ENCODE results near the gene OR5H2. TPM values are rescaled to one million over a fixed set of nuclear protein-coding genes. Genes with fewer than 3 reads are reported as not detected.

Gene OR5H2
- total RNA-seq (not detected), polyA plus RNA-seq (not detected)

DNA sequence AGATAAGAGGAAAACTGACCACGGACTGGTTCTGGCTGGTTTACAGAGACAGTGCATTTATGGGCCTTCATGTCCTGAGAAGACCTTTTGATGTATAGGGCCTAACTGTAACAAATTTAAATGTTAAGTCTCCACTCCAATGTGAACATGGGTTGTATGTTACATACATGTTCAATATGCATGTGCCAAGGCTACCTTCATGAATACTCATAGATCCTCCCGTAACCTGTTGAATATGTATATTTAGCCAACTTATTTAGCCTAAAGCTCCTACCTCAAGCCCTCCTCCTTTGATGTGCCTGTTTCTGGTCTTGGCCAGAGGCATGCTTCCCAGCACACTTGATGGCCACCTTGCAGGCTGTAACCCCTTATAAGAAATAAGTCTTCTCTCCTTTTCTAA is at the start of gene OR5H2:
TSS of gene OR5H2 (plus strand) at position 301 of the 400 bp plus-strand sequence. CDS start 398 bp downstream, outside the sequence.
- H3K9me3 ChIP-seq, result no peaks in the 10 kb centered on the region
- no peak within 1 kb of the TSS for H3K4me3 ChIP-seq
- H3K36me3 ChIP-seq, result no peaks in the 10 kb centered on the region
- no peak for TF ChIP-seq EP300 (IDR thresholded peaks at IDR 0.05)
- TF ChIP-seq POLR2AphosphoS5 (IDR thresholded peaks at IDR 0.05), result no peak
- TF ChIP-seq CTCF (IDR thresholded peaks at IDR 0.05), result no peak
- TF ChIP-seq POLR2A (IDR thresholded peaks at IDR 0.05), result no peak
- no peaks in the 10 kb centered on the region for H3K27me3 ChIP-seq
- H3K27ac ChIP-seq, result no peak within 1 kb of the TSS
- 52 to 70% methylated on average over 2 of the region's 2 CpGs for WGBS, 2 donors
- no peaks in the 10 kb centered on the region for H3K4me1 ChIP-seq
- no peak for DNase-seq
- intact Hi-C loops (cut with DNase I), result no loop called here

GRCh38 chr3:98233468-98233867 is 48.8 kb upstream of the OR5H2 start:
- no peaks in the 10 kb centered on the region for H3K27me3 ChIP-seq
- H3K27ac ChIP-seq, result no peak overlapping the region
- no peaks in the 10 kb centered on the region for H3K9me3 ChIP-seq
- intact Hi-C loops (cut with DNase I), result no loop called here
- WGBS, 2 donors, result 43 to 72% methylated on average over 5 of the region's 5 CpGs
- DNase-seq, result no peak
- no peak overlapping the region for H3K4me3 ChIP-seq
- no peak for TF ChIP-seq POLR2A (IDR thresholded peaks at IDR 0.05)
- TF ChIP-seq POLR2AphosphoS5 (IDR thresholded peaks at IDR 0.05), result no peak
- TF ChIP-seq EP300 (IDR thresholded peaks at IDR 0.05), result no peak
- no peak for TF ChIP-seq CTCF (IDR thresholded peaks at IDR 0.05)
- no peaks in the 10 kb centered on the region for H3K36me3 ChIP-seq
- H3K4me1 ChIP-seq, result no peaks in the 10 kb centered on the region

- Histone ChIP-seq H3K27me3 (no peaks in the 10 kb centered on the region), H3K27ac (no peak overlapping the region), H3K36me3 (no peaks in the 10 kb centered on the region), H3K4me3 (no peak overlapping the region), H3K4me1 (no peaks in the 10 kb centered on the region), H3K9me3 (no peaks in the 10 kb centered on the region)
- intact Hi-C loops (cut with DNase I), result no loop called here
- DNase-seq, result no peak
- TF ChIP-seq EP300 (IDR thresholded peaks at IDR 0.05) (no peak), CTCF (IDR thresholded peaks at IDR 0.05) (no peak), POLR2A (IDR thresholded peaks at IDR 0.05) (no peak), POLR2AphosphoS5 (IDR thresholded peaks at IDR 0.05) (no peak)
Measured at GRCh38 chr3:98240131-98240530, 42.2 kb upstream of the OR5H2 start.

DNA sequence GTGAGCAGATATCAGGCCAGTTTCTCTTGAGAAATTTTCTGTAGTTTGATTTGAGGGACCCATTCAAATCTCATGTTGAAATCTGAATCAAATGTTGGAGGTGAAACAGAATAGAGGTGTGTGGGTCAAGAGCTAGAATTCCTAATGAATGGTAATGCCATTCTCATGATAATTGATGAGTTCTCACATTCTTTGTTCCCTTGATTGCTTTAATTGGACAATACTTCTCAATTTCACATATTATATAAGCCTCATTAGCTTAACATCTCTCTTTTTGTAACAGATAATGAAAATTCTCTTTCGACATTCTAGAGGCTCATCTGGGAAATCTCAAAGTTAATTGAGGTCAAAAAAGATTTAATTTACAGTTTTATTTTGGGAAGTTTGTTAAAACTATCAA is 40.1 kb upstream of the OR5H2 start:
- no peak for DNase-seq
- intact Hi-C loops (cut with DNase I), result no loop called here
- H3K4me3 ChIP-seq, result no peak overlapping the region
- H3K4me1 ChIP-seq, result no peaks in the 10 kb centered on the region
- H3K36me3 ChIP-seq, result no peaks in the 10 kb centered on the region
- TF ChIP-seq CTCF (IDR thresholded peaks at IDR 0.05) (no peak), POLR2AphosphoS5 (IDR thresholded peaks at IDR 0.05) (no peak), POLR2A (IDR thresholded peaks at IDR 0.05) (no peak), EP300 (IDR thresholded peaks at IDR 0.05) (no peak)
- H3K27ac ChIP-seq, result no peak overlapping the region
- WGBS, 2 donors, result 79 to 80% methylated on average over 1 of the region's 1 CpG
- no peaks in the 10 kb centered on the region for H3K27me3 ChIP-seq
- H3K9me3 ChIP-seq, result no peaks in the 10 kb centered on the region

DNA sequence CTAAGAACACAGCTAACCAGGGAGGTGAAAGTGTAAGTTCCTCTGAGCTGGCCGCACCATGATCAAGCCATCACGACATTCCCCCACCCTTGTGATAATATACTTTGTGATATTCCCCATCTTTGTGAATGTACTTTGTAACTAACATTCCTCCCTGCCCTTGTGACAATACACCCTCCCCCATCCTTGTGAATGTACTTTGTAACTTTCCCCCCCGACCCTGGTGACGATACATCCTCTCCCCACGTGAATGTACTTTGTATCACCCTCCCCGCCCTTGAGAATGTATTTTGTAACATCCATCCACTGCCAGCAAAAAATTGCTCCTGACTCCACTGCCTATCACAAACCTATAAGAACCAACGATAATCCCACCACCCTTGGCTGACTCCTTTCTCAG is 38.5 kb upstream of the OR5H2 start:
- Histone ChIP-seq H3K27me3 (no peaks in the 10 kb centered on the region), H3K4me1 (no peaks in the 10 kb centered on the region), H3K4me3 (no peak overlapping the region), H3K36me3 (no peaks in the 10 kb centered on the region), H3K9me3 (no peaks in the 10 kb centered on the region), H3K27ac (no peak overlapping the region)
- intact Hi-C loops (cut with DNase I), result no loop called here
- DNase-seq, result no peak
- TF ChIP-seq POLR2A (IDR thresholded peaks at IDR 0.05), result no peak
- TF ChIP-seq POLR2AphosphoS5 (IDR thresholded peaks at IDR 0.05), result no peak
- TF ChIP-seq CTCF (IDR thresholded peaks at IDR 0.05), result no peak
- no peak for TF ChIP-seq EP300 (IDR thresholded peaks at IDR 0.05)
- 54 to 60% methylated on average over 7 of the region's 7 CpGs for WGBS, 2 donors
